ENCODE measurements around the gene CDH4.

CDH4 gene

GRCh38 chr20:61739832-61740118 is 487.7 kb downstream of the CDH4 start:
- no peaks in the 10 kb centered on the region for H3K36me3 ChIP-seq (ENCODE audit: control insufficient read depth in 5 of 5, insufficient read depth in 5 of 5, low read length in 5 of 5)
- H3K9ac ChIP-seq (ENCODE audit: low read length in 5 of 5): no peak overlapping the region
- no peak overlapping the region for H3K27ac ChIP-seq (ENCODE audit: low read depth, low read length)
- no peaks in the 10 kb centered on the region for H3K9me3 ChIP-seq (ENCODE audit: control insufficient read depth in 5 of 5, low read length in 5 of 5)
- H3K27me3 ChIP-seq (ENCODE audit: control insufficient read depth in 5 of 5, insufficient read depth in 4 of 5, low read length in 5 of 5): peaks cover 3 to 36% (median 25%) of the 10 kb centered on the region in 5 donors
- H3K4me3 ChIP-seq (ENCODE audit: low read depth in 1 of 5, low read length in 5 of 5): no peak overlapping the region
- no peaks in the 10 kb centered on the region for H3K4me1 ChIP-seq (ENCODE audit: control insufficient read depth in 5 of 5, insufficient read depth in 5 of 5, low read length in 5 of 5)

GRCh38 chr20:61742097-61742825 is 490.2 kb downstream of the CDH4 start:
- Histone ChIP-seq H3K27ac (ENCODE audit: low read depth, low read length) (no peak overlapping the region), H3K4me3 (ENCODE audit: low read depth in 1 of 5, low read length in 5 of 5) (no peak overlapping the region), H3K27me3 (ENCODE audit: control insufficient read depth in 5 of 5, insufficient read depth in 4 of 5, low read length in 5 of 5) (peaks cover 6 to 16% (median 11%) of the 10 kb centered on the region in 5 donors), H3K9me3 (ENCODE audit: control insufficient read depth in 5 of 5, low read length in 5 of 5) (peaks cover 0 to 5% (median 0%) of the 10 kb centered on the region in 5 donors), H3K9ac (ENCODE audit: low read length in 5 of 5) (no peak overlapping the region), H3K36me3 (ENCODE audit: control insufficient read depth in 5 of 5, insufficient read depth in 5 of 5, low read length in 5 of 5) (no peaks in the 10 kb centered on the region), H3K4me1 (ENCODE audit: control insufficient read depth in 5 of 5, insufficient read depth in 5 of 5, low read length in 5 of 5) (no peaks in the 10 kb centered on the region)

- H3K4me1 ChIP-seq (ENCODE audit: control insufficient read depth in 5 of 5, insufficient read depth in 5 of 5, low read length in 5 of 5): no peaks in the 10 kb centered on the region
- H3K9ac ChIP-seq (ENCODE audit: low read length in 5 of 5): no peak overlapping the region
- no peak overlapping the region for H3K4me3 ChIP-seq (ENCODE audit: low read depth in 1 of 5, low read length in 5 of 5)
- H3K27me3 ChIP-seq (ENCODE audit: control insufficient read depth in 5 of 5, insufficient read depth in 4 of 5, low read length in 5 of 5): peaks cover 5 to 11% (median 6%) of the 10 kb centered on the region in 5 donors
- H3K27ac ChIP-seq (ENCODE audit: low read depth, low read length): no peak overlapping the region
- H3K36me3 ChIP-seq (ENCODE audit: control insufficient read depth in 5 of 5, insufficient read depth in 5 of 5, low read length in 5 of 5): no peaks in the 10 kb centered on the region
- peaks cover 0 to 5% (median 0%) of the 10 kb centered on the region in 5 donors for H3K9me3 ChIP-seq (ENCODE audit: control insufficient read depth in 5 of 5, low read length in 5 of 5)
These were observed 491.5 kb downstream of the CDH4 start for GRCh38 chr20:61743606-61744005.

- no peak overlapping the region for H3K4me3 ChIP-seq (ENCODE audit: low read depth in 1 of 5, low read length in 5 of 5)
- H3K4me1 ChIP-seq (ENCODE audit: control insufficient read depth in 5 of 5, insufficient read depth in 5 of 5, low read length in 5 of 5): no peaks in the 10 kb centered on the region
- H3K9ac ChIP-seq (ENCODE audit: low read length in 5 of 5): no peak overlapping the region
- H3K27me3 ChIP-seq (ENCODE audit: control insufficient read depth in 5 of 5, insufficient read depth in 4 of 5, low read length in 5 of 5): peaks cover 2 to 11% (median 6%) of the 10 kb centered on the region in 5 donors
- no peak overlapping the region for H3K27ac ChIP-seq (ENCODE audit: low read depth, low read length)
- peaks cover 0 to 8% (median 3%) of the 10 kb centered on the region in 5 donors for H3K9me3 ChIP-seq (ENCODE audit: control insufficient read depth in 5 of 5, low read length in 5 of 5)
- H3K36me3 ChIP-seq (ENCODE audit: control insufficient read depth in 5 of 5, insufficient read depth in 5 of 5, low read length in 5 of 5): no peaks in the 10 kb centered on the region
These were observed 492.8 kb downstream of the CDH4 start for GRCh38 chr20:61744691-61745396.

- H3K27ac ChIP-seq (ENCODE audit: low read depth, low read length): no peak overlapping the region
- H3K4me1 ChIP-seq (ENCODE audit: control insufficient read depth in 5 of 5, insufficient read depth in 5 of 5, low read length in 5 of 5): no peaks in the 10 kb centered on the region
- peaks cover 2 to 11% (median 6%) of the 10 kb centered on the region in 5 donors for H3K27me3 ChIP-seq (ENCODE audit: control insufficient read depth in 5 of 5, insufficient read depth in 4 of 5, low read length in 5 of 5)
- no peak overlapping the region for H3K4me3 ChIP-seq (ENCODE audit: low read depth in 1 of 5, low read length in 5 of 5)
- H3K9ac ChIP-seq (ENCODE audit: low read length in 5 of 5): no peak overlapping the region
- no peaks in the 10 kb centered on the region for H3K36me3 ChIP-seq (ENCODE audit: control insufficient read depth in 5 of 5, insufficient read depth in 5 of 5, low read length in 5 of 5)
- peaks cover 0 to 14% (median 3%) of the 10 kb centered on the region in 5 donors for H3K9me3 ChIP-seq (ENCODE audit: control insufficient read depth in 5 of 5, low read length in 5 of 5)
These were observed 493.5 kb downstream of the CDH4 start for GRCh38 chr20:61745397-61746146.

GRCh38 chr20:61746147-61746646 is 494.1 kb downstream of the CDH4 start:
- Histone ChIP-seq H3K9ac (ENCODE audit: low read length in 5 of 5) (no peak overlapping the region), H3K27me3 (ENCODE audit: control insufficient read depth in 5 of 5, insufficient read depth in 4 of 5, low read length in 5 of 5) (peaks cover 2 to 11% (median 6%) of the 10 kb centered on the region in 5 donors), H3K27ac (ENCODE audit: low read depth, low read length) (no peak overlapping the region), H3K4me3 (ENCODE audit: low read depth in 1 of 5, low read length in 5 of 5) (no peak overlapping the region), H3K9me3 (ENCODE audit: control insufficient read depth in 5 of 5, low read length in 5 of 5) (peaks cover 0 to 20% (median 7%) of the 10 kb centered on the region in 5 donors), H3K4me1 (ENCODE audit: control insufficient read depth in 5 of 5, insufficient read depth in 5 of 5, low read length in 5 of 5) (no peaks in the 10 kb centered on the region), H3K36me3 (ENCODE audit: control insufficient read depth in 5 of 5, insufficient read depth in 5 of 5, low read length in 5 of 5) (no peaks in the 10 kb centered on the region)

- no peaks in the 10 kb centered on the region for H3K36me3 ChIP-seq (ENCODE audit: control insufficient read depth in 5 of 5, insufficient read depth in 5 of 5, low read length in 5 of 5)
- H3K4me1 ChIP-seq (ENCODE audit: control insufficient read depth in 5 of 5, insufficient read depth in 5 of 5, low read length in 5 of 5): no peaks in the 10 kb centered on the region
- H3K27ac ChIP-seq (ENCODE audit: low read depth, low read length): no peak overlapping the region
- H3K27me3 ChIP-seq (ENCODE audit: control insufficient read depth in 5 of 5, insufficient read depth in 4 of 5, low read length in 5 of 5): peaks cover 2 to 11% (median 6%) of the 10 kb centered on the region in 5 donors
- peaks cover 0 to 26% (median 11%) of the 10 kb centered on the region in 5 donors for H3K9me3 ChIP-seq (ENCODE audit: control insufficient read depth in 5 of 5, low read length in 5 of 5)
- no peak overlapping the region for H3K4me3 ChIP-seq (ENCODE audit: low read depth in 1 of 5, low read length in 5 of 5)
- no peak overlapping the region for H3K9ac ChIP-seq (ENCODE audit: low read length in 5 of 5)
These were observed 494.7 kb downstream of the CDH4 start for GRCh38 chr20:61746781-61747180.

- H3K36me3 ChIP-seq (ENCODE audit: control insufficient read depth in 5 of 5, insufficient read depth in 5 of 5, low read length in 5 of 5): no peaks in the 10 kb centered on the region
- H3K4me3 ChIP-seq (ENCODE audit: low read depth in 1 of 5, low read length in 5 of 5): no peak overlapping the region
- no peaks in the 10 kb centered on the region for H3K4me1 ChIP-seq (ENCODE audit: control insufficient read depth in 5 of 5, insufficient read depth in 5 of 5, low read length in 5 of 5)
- no peak overlapping the region for H3K9ac ChIP-seq (ENCODE audit: low read length in 5 of 5)
- H3K27ac ChIP-seq (ENCODE audit: low read depth, low read length): no peak overlapping the region
- H3K27me3 ChIP-seq (ENCODE audit: control insufficient read depth in 5 of 5, insufficient read depth in 4 of 5, low read length in 5 of 5): peaks cover 1 to 9% (median 2%) of the 10 kb centered on the region in 5 donors
- peaks cover 0 to 26% (median 11%) of the 10 kb centered on the region in 5 donors for H3K9me3 ChIP-seq (ENCODE audit: control insufficient read depth in 5 of 5, low read length in 5 of 5)
These were observed 496.3 kb downstream of the CDH4 start for GRCh38 chr20:61748376-61748775.

- H3K9ac ChIP-seq (ENCODE audit: low read length in 5 of 5): no peak overlapping the region
- peaks cover 0 to 26% (median 11%) of the 10 kb centered on the region in 5 donors for H3K9me3 ChIP-seq (ENCODE audit: control insufficient read depth in 5 of 5, low read length in 5 of 5)
- H3K27ac ChIP-seq (ENCODE audit: low read depth, low read length): no peak overlapping the region
These were observed 497.5 kb downstream of the CDH4 start for GRCh38 chr20:61749406-61750075.

More at GRCh38 chr20:61749406-61750075, 497.5 kb downstream of the CDH4 start:
- Histone ChIP-seq H3K4me3 (ENCODE audit: low read depth in 1 of 5, low read length in 5 of 5) (no peak overlapping the region), H3K36me3 (ENCODE audit: control insufficient read depth in 5 of 5, insufficient read depth in 5 of 5, low read length in 5 of 5) (no peaks in the 10 kb centered on the region), H3K27me3 (ENCODE audit: control insufficient read depth in 5 of 5, insufficient read depth in 4 of 5, low read length in 5 of 5) (peaks cover 0 to 5% (median 5%) of the 10 kb centered on the region in 5 donors), H3K4me1 (ENCODE audit: control insufficient read depth in 5 of 5, insufficient read depth in 5 of 5, low read length in 5 of 5) (no peaks in the 10 kb centered on the region)

All from subcutaneous abdominal adipose tissue (tissue), 5 donors.